Gastroesophageal sphincter (tissue), 4 donors: Measurements from ENCODE around the gene OR10H1. TPM values are rescaled to one million over a fixed set of nuclear protein-coding genes. Genes with fewer than 3 reads are reported as not detected.
"Not testable (repeated sequence)": the region's sequence is repeated elsewhere in the genome, so short reads cannot be mapped to it uniquely, and the experiment has no call there.

Source experiments
- ATAC-seq: fragments of 150-250 bp; one replicate; pipeline ENCODE4 v1.9.1; 2016; ENCODE audit warnings: mild to moderate bottlenecking, moderate library complexity
- H3K27ac ChIP-seq, 4 donors: fragments of 200-600 bp; sonication (generic) in 3 of 4; 1 replicate in 3 of 4; 2 replicates in 1 of 4; pipeline ENCODE4 v1.5.1; 2016 to 2019
- H3K27me3 ChIP-seq: fragments of 200-600 bp; sonication (generic); one replicate; pipeline ENCODE4 v1.5.1; 2019
- H3K36me3 ChIP-seq, 2 donors: fragments of 200-600 bp; sonication (generic); one replicate each; pipeline ENCODE4 v1.5.1; 2019; ENCODE audit warnings: control low read depth in 1 of 2
- H3K4me1 ChIP-seq, 3 donors: fragments of 200-600 bp; sonication (generic); 1 replicate in 2 of 3; 2 replicates in 1 of 3; pipeline ENCODE4 v1.5.1; 2016 to 2019; ENCODE audit warnings: control low read depth in 2 of 3
- H3K4me3 ChIP-seq, 2 donors: fragments of 200-600 bp; sonication (generic); one replicate each; pipeline ENCODE4 v1.5.1; 2019; ENCODE audit warnings: mild to moderate bottlenecking in 1 of 2, moderate library complexity in 1 of 2
- H3K9me3 ChIP-seq, 3 donors: fragments of 200-600 bp; sonication (generic); one replicate each; pipeline ENCODE4 v1.5.1; 2017 to 2019; ENCODE audit warnings: control low read depth in 2 of 3
- EP300 ChIP-seq: sonication (generic); formaldehyde crosslinking; IDR thresholded peaks from one replicate; pipeline ENCODE4 v1.6.1; 2017; ENCODE audit warnings: antibody characterized with exemption, mild to moderate bottlenecking
- POLR2A ChIP-seq, 2 donors: fragments of 450-650 bp; IDR thresholded peaks; one replicate each; pipeline ENCODE4 v1.6.1; 2017; ENCODE audit warnings: antibody characterized with exemption in 2 of 2, mild to moderate bottlenecking in 2 of 2, moderate library complexity in 1 of 2
- POLR2AphosphoS5 ChIP-seq: sonication (generic); formaldehyde crosslinking; IDR thresholded peaks from one replicate; pipeline ENCODE4 v1.6.1; 2017; ENCODE audit warnings: antibody characterized with exemption
- WGBS, 2 donors: methylation state at CpG; one replicate each; pipeline ENCODE4 v1.1.5; 2018; ENCODE audit warnings: low coverage in 1 of 2; 5-methylcytosine and 5-hydroxymethylcytosine counted together
- total RNA-seq, 4 donors: library from RNA; depleted of rRNA; stranded (reverse); fragments of >200 nt; gene quantifications; one replicate each; pipeline ENCODE4 v1.1.0, GENCODE V29; 2016
- TF ChIP-seq, protein P1 (sequence below), 4 experiments: fragments of 200-600 bp in 2 of 4; fragments of 450-650 bp in 2 of 4; sonication (generic) in 1 of 4; IDR thresholded peaks; one replicate each; pipeline ENCODE4 v1.5.1; 2017 to 2019; ENCODE audit warnings: antibody characterized with exemption in 4 of 4, mild to moderate bottlenecking in 2 of 4, moderate library complexity in 2 of 4

The OR10H1 gene
- total RNA-seq, 4 donors from 2014 or later: not detected

- Histone ChIP-seq H3K4me3 (no peak overlapping the region), H3K36me3 (no peaks in the 10 kb centered on the region), H3K27ac (no peak overlapping the region), H3K4me1 (no peaks in the 10 kb centered on the region), H3K9me3 (no peaks in the 10 kb centered on the region), H3K27me3 (peaks cover 45% of the 10 kb centered on the region)
- TF ChIP-seq POLR2AphosphoS5: no peak
- TF ChIP-seq EP300: no peak
- TF ChIP-seq, protein P1, sequence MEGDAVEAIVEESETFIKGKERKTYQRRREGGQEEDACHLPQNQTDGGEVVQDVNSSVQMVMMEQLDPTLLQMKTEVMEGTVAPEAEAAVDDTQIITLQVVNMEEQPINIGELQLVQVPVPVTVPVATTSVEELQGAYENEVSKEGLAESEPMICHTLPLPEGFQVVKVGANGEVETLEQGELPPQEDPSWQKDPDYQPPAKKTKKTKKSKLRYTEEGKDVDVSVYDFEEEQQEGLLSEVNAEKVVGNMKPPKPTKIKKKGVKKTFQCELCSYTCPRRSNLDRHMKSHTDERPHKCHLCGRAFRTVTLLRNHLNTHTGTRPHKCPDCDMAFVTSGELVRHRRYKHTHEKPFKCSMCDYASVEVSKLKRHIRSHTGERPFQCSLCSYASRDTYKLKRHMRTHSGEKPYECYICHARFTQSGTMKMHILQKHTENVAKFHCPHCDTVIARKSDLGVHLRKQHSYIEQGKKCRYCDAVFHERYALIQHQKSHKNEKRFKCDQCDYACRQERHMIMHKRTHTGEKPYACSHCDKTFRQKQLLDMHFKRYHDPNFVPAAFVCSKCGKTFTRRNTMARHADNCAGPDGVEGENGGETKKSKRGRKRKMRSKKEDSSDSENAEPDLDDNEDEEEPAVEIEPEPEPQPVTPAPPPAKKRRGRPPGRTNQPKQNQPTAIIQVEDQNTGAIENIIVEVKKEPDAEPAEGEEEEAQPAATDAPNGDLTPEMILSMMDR (IDR thresholded peaks at IDR 0.05): no peak
- TF ChIP-seq POLR2A (IDR thresholded peaks at IDR 0.05): no peak
- no peak for ATAC-seq
- WGBS, 2 donors: 69% methylated on average over 4 to 5 of the region's 6 CpGs
Observed at GRCh38 chr19:15859187-15859586, 43.7 kb upstream of the OR10H1 start.

GRCh38 chr19:15850385-15850784, 34.9 kb upstream of the OR10H1 start:
- no peak overlapping the region for H3K4me3 ChIP-seq
- 57 to 70% methylated on average over 1 to 3 of the region's 3 CpGs for WGBS, 2 donors
- no peaks in the 10 kb centered on the region for H3K4me1 ChIP-seq
- peaks cover 33% of the 10 kb centered on the region for H3K27me3 ChIP-seq
- no peak for TF ChIP-seq POLR2AphosphoS5
- TF ChIP-seq, protein P1 (IDR thresholded peaks at IDR 0.05): no peak
- no peak for TF ChIP-seq EP300
- no peak for TF ChIP-seq POLR2A (IDR thresholded peaks at IDR 0.05)
- ATAC-seq: no peak
- no peaks in the 10 kb centered on the region for H3K36me3 ChIP-seq
- H3K27ac ChIP-seq: no peak overlapping the region
- peaks cover 0 to 5% (median 0%) of the 10 kb centered on the region in 3 donors for H3K9me3 ChIP-seq

DNA sequence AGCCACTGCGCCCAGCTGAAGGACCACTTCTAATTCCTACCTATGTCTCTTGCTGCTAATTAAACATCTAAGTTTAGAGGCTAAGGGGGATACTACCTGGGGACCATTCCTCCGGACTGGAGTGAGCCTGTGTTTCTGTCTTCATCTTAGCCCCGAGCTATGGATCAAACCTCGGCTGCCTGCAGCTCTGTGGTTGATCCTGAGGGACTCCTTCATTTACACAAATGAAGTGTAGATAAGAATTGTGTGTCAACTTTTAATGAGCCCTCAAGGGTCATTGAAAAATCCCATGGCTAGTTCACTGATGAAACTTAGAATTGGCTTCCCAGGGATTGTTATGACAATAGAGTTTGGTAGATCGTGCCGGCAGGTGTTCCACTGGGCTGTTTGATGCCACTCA, 31.5 kb upstream of the OR10H1 start:
- Histone ChIP-seq H3K4me3 (no peak overlapping the region), H3K9me3 (no peaks in the 10 kb centered on the region), H3K27me3 (peaks cover 47% of the 10 kb centered on the region), H3K4me1 (no peaks in the 10 kb centered on the region), H3K36me3 (no peaks in the 10 kb centered on the region), H3K27ac (no peak overlapping the region)
- ATAC-seq: no peak
- TF ChIP-seq, protein P1 (IDR thresholded peaks at IDR 0.05): no peak
- no peak for TF ChIP-seq POLR2AphosphoS5
- TF ChIP-seq EP300: no peak
- no peak for TF ChIP-seq POLR2A (IDR thresholded peaks at IDR 0.05)
- 67 to 100% methylated on average over 2 to 5 of the region's 6 CpGs for WGBS, 2 donors

GRCh38 chr19:15843894-15844222, 28.4 kb upstream of the OR10H1 start:
- 63 to 75% methylated on average over 2 to 6 of the region's 8 CpGs for WGBS, 2 donors
- ATAC-seq: not testable (repeated sequence)

DNA sequence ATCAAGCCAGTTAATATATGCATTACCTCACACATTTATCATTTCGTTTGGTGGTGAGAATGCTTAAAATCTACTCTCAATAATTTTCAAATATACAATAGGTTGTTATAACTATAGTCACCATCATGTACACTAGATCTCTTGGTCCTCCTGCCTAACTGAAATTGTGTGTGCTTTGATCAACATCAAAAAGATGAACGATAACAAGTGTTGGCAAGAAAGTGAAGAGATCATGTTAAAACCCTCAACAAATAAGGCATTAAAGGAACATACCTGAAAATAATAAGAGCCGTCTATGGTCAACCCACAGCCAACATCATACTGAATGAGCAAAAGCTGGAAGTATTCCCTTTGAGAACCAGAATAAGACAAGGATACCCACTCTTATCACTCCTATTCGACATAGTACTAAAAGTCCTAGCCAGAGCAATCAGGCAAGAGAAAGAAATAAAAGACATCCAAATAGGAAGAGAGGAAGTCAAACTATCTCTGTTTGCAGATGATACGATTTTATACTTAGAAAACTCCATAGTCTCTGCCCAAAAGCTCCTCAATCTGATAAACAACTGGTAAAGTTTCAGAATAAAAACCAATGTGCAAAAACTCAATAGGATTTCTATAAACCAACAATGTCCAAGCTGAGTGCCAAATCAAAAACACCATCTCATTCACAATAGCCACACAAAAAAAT, 27.9 kb upstream of the OR10H1 start:
- ATAC-seq: no peak
- Histone ChIP-seq H3K9me3 (no peaks in the 10 kb centered on the region), H3K36me3 (no peaks in the 10 kb centered on the region), H3K4me1 (no peaks in the 10 kb centered on the region), H3K27ac (no peak overlapping the region), H3K27me3 (peaks cover 48% of the 10 kb centered on the region), H3K4me3 (no peak overlapping the region)
- 62 to 70% methylated on average over 3 to 5 of the region's 5 CpGs for WGBS, 2 donors
- TF ChIP-seq POLR2AphosphoS5 (no peak), EP300 (no peak), POLR2A (IDR thresholded peaks at IDR 0.05) (no peak)
- TF ChIP-seq, protein P1 (IDR thresholded peaks at IDR 0.05): no peak

More at GRCh38 chr19:15843894-15844222, 28.4 kb upstream of the OR10H1 start:
- peaks cover 48% of the 10 kb centered on the region for H3K27me3 ChIP-seq
- H3K36me3 ChIP-seq, H3K4me3 ChIP-seq, H3K9me3 ChIP-seq, H3K4me1 ChIP-seq, H3K27ac ChIP-seq: not testable (repeated sequence)
